GM19452 (cell line): Measurements from ENCODE around the gene ASCC3.
"Not testable (repeated sequence)": the region's sequence is repeated elsewhere in the genome, so short reads cannot be mapped to it uniquely, and the experiment has no call there.

ENCODE experiments used
- ATAC-seq: cut with Tn5 transposase; IDR thresholded peaks from one replicate; pipeline ENCODE4 v1.9.1; 2021; ENCODE audit not compliant: unreplicated experiment

Gene ASCC3

GRCh38 chr6:100880853-100881706 is at the start of gene ASCC3:
TSS of gene ASCC3 (minus strand) at chr6:100881329. CDS start at chr6:100867997, 13,332 bp downstream.
- ATAC-seq: peak; percentile 97

- ATAC-seq: no peak
Measured at GRCh38 chr6:100925749-100926148, 44.6 kb upstream of the ASCC3 start.

- no peak for ATAC-seq
Measured at GRCh38 chr6:100924534-100925227, 43.6 kb upstream of the ASCC3 start.

- ATAC-seq: no peak
Measured at GRCh38 chr6:100923481-100924165, 42.5 kb upstream of the ASCC3 start.

GRCh38 chr6:100920028-100920605 is 39.0 kb upstream of the ASCC3 start:
- no peak for ATAC-seq

GRCh38 chr6:100918152-100918551 is 37.0 kb upstream of the ASCC3 start:
- no peak for ATAC-seq

GRCh38 chr6:100915876-100916275 is 34.7 kb upstream of the ASCC3 start:
- ATAC-seq: no peak

GRCh38 chr6:100913400-100914276 is 32.5 kb upstream of the ASCC3 start:
- ATAC-seq: no peak

GRCh38 chr6:100906325-100906724 is 25.2 kb upstream of the ASCC3 start:
- no peak for ATAC-seq

GRCh38 chr6:100905067-100905466 is 23.9 kb upstream of the ASCC3 start:
- no peak for ATAC-seq

GRCh38 chr6:100904316-100904715 is 23.2 kb upstream of the ASCC3 start:
- ATAC-seq: no peak

- no peak for ATAC-seq
Measured at GRCh38 chr6:100901582-100901981, 20.5 kb upstream of the ASCC3 start.

- ATAC-seq: no peak
Measured at GRCh38 chr6:100899202-100899601, 18.1 kb upstream of the ASCC3 start.

GRCh38 chr6:100897671-100898070 is 16.5 kb upstream of the ASCC3 start:
- ATAC-seq: no peak

GRCh38 chr6:100893743-100894142 is 12.6 kb upstream of the ASCC3 start:
- ATAC-seq: no peak

- no peak for ATAC-seq
Measured at GRCh38 chr6:100892693-100893092, 11.6 kb upstream of the ASCC3 start.

- ATAC-seq: no peak
Measured at GRCh38 chr6:100892116-100892515, 11.0 kb upstream of the ASCC3 start.

GRCh38 chr6:100891079-100891478 is 9.9 kb upstream of the ASCC3 start:
- no peak for ATAC-seq

GRCh38 chr6:100890646-100891045 is 9.5 kb upstream of the ASCC3 start:
- not testable (repeated sequence) for ATAC-seq

- no peak for ATAC-seq
Measured at GRCh38 chr6:100889351-100889750, 8.2 kb upstream of the ASCC3 start.
